A204.1 (cell line): ENCODE measurements around the gene UVRAG.

Experiments
- FAIRE-seq: peaks from 2 replicates; lab custom pipeline; 2012; peaks lifted over from hg19 to GRCh38; lab: Jason Lieb, UNC

UVRAG gene

DNA sequence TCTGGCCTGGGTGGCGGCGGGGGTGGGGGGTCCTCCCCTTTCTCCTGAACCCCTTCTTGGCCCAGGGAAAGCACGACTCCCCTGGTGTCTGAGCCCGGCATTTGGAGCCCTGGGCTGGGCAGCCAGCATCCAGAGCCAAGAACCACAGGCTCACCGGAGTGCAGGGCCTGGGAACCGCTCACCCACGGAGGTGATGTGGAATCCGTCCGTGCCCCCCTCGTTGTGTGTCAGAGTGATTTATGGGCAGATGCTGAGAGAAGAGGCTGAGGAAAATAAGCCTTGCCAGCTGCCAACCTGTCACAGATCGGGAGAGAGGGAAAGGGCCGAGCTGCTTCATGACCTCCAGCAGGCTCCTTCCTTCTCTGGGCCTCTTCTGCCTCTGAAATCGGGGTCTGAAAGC is 357.6 kb downstream of the UVRAG start:
- no peak for FAIRE-seq

GRCh38 chr11:76173663-76174062 is 358.7 kb downstream of the UVRAG start:
- FAIRE-seq: no peak

DNA sequence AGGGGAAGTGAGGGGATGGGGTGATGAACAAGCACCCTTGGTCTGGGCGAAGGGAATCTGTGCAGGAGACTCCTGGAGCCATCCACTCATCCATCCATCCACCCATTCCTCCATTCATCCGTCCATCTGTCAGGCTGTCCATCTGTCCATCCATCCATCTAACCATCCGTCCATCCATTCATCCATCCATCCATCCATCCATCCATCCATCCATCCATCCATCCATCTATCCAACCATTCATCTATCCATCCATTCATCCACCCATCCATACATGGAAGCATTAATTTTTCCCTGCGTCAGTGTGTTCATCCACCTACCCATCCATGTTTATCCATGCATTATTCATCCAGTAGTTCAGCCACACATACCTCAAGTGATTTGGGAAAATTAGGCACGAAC is 359.3 kb downstream of the UVRAG start:
- no peak for FAIRE-seq

GRCh38 chr11:76175783-76176182 is 360.8 kb downstream of the UVRAG start:
- no peak for FAIRE-seq

DNA sequence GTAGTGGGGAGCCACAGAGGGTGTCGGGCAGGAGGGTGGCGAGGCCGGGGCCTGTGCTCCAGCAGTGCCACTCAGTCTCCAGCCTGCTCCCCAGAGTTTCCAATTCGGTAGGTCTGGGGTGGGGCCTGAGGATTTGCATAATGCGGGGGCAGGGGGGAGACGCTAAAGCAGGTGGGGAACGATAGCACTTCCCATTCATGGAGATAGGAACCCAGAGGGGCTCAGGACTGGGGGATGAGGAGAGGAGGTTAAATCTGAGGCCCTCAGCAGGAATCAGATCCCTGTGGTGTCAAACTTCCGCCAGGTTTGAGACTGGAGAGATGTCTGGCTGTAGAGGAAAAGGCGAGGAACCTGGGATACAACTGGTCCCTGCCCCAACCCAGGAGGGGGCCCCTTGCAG is 361.5 kb downstream of the UVRAG start:
- no peak for FAIRE-seq

DNA sequence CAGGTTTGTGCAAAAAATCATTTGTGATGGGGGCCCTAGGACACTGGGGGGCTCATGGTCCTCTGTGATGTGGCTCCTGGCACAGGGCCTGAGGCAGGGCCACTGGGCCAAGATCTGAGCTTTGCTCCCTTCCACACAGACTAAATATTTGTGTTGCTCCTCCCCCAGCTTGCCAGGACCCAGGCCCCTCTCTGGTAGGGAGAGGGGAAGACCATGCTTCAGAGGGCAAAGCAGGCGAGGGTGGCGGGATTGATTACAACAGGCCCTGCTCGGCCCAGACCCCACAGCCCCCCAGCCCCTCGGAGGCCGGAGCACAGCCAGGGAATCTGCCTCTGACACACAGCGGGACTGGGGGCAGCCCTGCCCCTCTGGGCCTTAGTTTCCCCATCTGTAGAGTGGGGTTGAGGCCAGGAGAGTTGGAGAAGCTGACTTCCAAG is 362.3 kb downstream of the UVRAG start:
- no peak for FAIRE-seq

DNA sequence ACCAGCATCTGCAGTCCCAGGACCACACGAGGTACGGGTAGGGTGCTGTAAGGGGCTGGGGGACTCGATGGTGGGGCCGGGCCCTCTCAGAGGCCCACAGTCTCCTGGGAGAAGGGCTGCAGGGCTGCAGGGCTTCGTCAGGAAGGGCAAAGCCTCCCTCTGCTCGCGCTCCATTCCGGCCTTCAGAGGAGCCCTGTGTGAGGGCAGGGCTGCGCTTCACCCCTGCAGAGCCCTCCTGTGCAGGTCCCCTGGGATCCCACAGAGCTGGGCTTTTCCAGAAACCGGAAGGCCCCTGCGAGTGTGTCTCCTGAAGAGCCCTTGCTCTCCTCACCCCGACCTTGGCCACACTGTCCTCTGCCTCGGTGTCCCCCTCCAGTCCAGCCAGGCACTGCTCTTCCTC is 364.1 kb downstream of the UVRAG start:
- no peak for FAIRE-seq

- no peak for FAIRE-seq
Observed at GRCh38 chr11:76181371-76181770, 366.4 kb downstream of the UVRAG start.

- no peak for FAIRE-seq
Observed at GRCh38 chr11:76184551-76184993, 369.6 kb downstream of the UVRAG start.

GRCh38 chr11:76185511-76185910 is 370.5 kb downstream of the UVRAG start:
- FAIRE-seq: no peak

DNA sequence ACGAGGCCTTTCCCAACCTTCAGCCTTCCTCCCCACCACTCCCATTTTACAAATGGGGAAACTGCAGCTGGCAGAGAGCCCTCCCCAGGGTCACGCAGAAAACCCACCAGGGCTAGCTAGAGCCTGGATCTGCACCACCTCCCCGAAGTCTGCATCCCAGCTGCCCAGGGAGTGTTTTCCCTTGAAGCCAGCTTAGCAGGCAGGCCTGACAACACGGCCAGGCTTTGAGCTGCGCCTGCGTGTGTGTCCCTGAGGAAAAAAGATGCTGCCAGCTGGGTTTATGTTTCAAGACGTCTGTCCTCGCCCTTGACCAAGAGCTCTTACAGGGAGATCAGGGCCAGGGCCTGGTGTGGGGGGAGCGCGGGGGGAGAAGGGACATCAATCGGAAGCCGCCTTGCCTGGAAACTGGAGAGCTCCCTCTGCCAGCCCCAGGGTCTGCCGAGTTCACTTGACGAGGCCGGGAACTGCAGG is 371.0 kb downstream of the UVRAG start:
- no peak for FAIRE-seq

GRCh38 chr11:76186776-76187279 is 371.8 kb downstream of the UVRAG start:
- no peak for FAIRE-seq

- no peak for FAIRE-seq
Observed at GRCh38 chr11:76188873-76189272, 373.9 kb downstream of the UVRAG start.

GRCh38 chr11:76189682-76190081 is 374.7 kb downstream of the UVRAG start:
- FAIRE-seq: no peak

DNA sequence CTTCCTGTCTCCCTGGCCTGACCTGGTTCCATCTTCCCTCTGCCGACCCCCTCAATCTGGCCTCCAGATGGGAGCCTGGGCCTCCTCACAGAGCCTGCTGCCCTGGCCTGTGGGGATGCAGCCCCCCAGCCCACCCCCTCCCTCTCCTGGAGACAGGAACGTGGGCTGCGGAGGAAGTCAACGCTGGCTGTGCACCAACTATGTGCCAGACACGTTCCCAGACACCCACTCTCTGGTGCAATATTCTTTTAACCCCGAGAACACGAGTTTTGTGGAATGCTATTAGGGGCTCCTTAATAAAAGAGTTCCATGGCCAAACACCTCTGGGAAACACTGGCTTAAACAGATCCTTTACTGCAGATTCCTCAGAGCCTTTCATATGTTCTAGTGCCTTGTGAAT is 375.4 kb downstream of the UVRAG start:
- FAIRE-seq: no peak
